H9 (cell line): Measurements from ENCODE around the gene TUBA4A. TPM values are rescaled to one million over a fixed set of nuclear protein-coding genes. Genes with fewer than 3 reads are reported as not detected.
A peak's percentile ranks its signal among the peaks of the same experiment; 100 is the strongest.

Experiments used
- DNase-seq: peaks from one replicate; pipeline ENCODE4 v3.0.0-alpha.2; 2017
- H2AFZ ChIP-seq: one replicate; pipeline ENCODE4 v1.6.1; 2013; ENCODE audit warnings: mild to moderate bottlenecking, low read length, control low read depth, moderate library complexity
- H2AK5ac ChIP-seq: 2 replicates; pipeline ENCODE4 v1.6.1; 2013; ENCODE audit warnings: low read length, control low read depth, mixed read lengths; ENCODE audit not compliant: insufficient read length
- H2BK120ac ChIP-seq: one replicate; pipeline ENCODE4 v1.6.1; 2013; ENCODE audit warnings: low read depth, mild to moderate bottlenecking, low read length, control low read depth, inconsistent platforms; ENCODE audit not compliant: poor library complexity, severe bottlenecking
- H2BK12ac ChIP-seq: 2 replicates; pipeline ENCODE4 v1.6.1; 2013; ENCODE audit warnings: low read length, control low read depth, mixed read lengths, low read depth; ENCODE audit not compliant: insufficient read length
- H2BK15ac ChIP-seq: 2 replicates; pipeline ENCODE4 v1.6.1; 2013; ENCODE audit warnings: low read depth, low read length, control low read depth
- H2BK20ac ChIP-seq: one replicate; pipeline ENCODE4 v1.6.1; 2013; ENCODE audit warnings: low read depth, mild to moderate bottlenecking, low read length, control low read depth, inconsistent platforms; ENCODE audit not compliant: poor library complexity, severe bottlenecking
- H2BK5ac ChIP-seq: 2 replicates; pipeline ENCODE4 v1.6.1; 2013; ENCODE audit warnings: low read length, control low read depth, mixed read lengths; ENCODE audit not compliant: insufficient read length
- H3K14ac ChIP-seq: 2 replicates; pipeline ENCODE4 v1.6.1; 2013; ENCODE audit warnings: low read length, control low read depth; ENCODE audit not compliant: insufficient read depth
- H3K18ac ChIP-seq: 2 replicates; pipeline ENCODE4 v1.6.1; 2013; ENCODE audit warnings: low read depth, mild to moderate bottlenecking, mixed read lengths, low read length, control low read depth; ENCODE audit not compliant: insufficient read length
- H3K23ac ChIP-seq: 2 replicates; pipeline ENCODE4 v1.6.1; 2013; ENCODE audit warnings: low read length, control low read depth, mixed read lengths, low read depth; ENCODE audit not compliant: insufficient read length
- H3K23me2 ChIP-seq: 2 replicates; pipeline ENCODE4 v1.6.1; 2013; ENCODE audit warnings: low read depth, mild to moderate bottlenecking, mixed read lengths, low read length, control low read depth; ENCODE audit not compliant: insufficient read length, poor library complexity, severe bottlenecking
- H3K27ac ChIP-seq: 2 replicates; pipeline ENCODE4 v1.5.1; 2013; ENCODE audit warnings: low read length, control low read depth, mixed read lengths, low read depth; ENCODE audit not compliant: insufficient read length
- H3K27me3 ChIP-seq: 2 replicates; pipeline ENCODE4 v1.6.1; 2013; ENCODE audit warnings: low read length, control low read depth, inconsistent platforms; ENCODE audit not compliant: insufficient read depth
- H3K4ac ChIP-seq: 2 replicates; pipeline ENCODE4 v1.6.1; 2013; ENCODE audit warnings: low read depth, mild to moderate bottlenecking, control low read depth, inconsistent platforms, low read length, moderate library complexity
- H3K4me1 ChIP-seq: 2 replicates; pipeline ENCODE4 v1.6.1; 2013; ENCODE audit warnings: low read length, control low read depth, inconsistent platforms; ENCODE audit not compliant: insufficient read depth
- H3K4me2 ChIP-seq: 2 replicates; pipeline ENCODE4 v1.6.1; 2013; ENCODE audit warnings: low read length, control low read depth, mixed read lengths; ENCODE audit not compliant: insufficient read length, insufficient read depth
- H3K56ac ChIP-seq: 2 replicates; pipeline ENCODE4 v1.6.1; 2013; ENCODE audit warnings: low read depth, mild to moderate bottlenecking, mixed read lengths, low read length, control low read depth; ENCODE audit not compliant: insufficient read length
- H3K79me1 ChIP-seq: 2 replicates; pipeline ENCODE4 v1.6.1; 2013; ENCODE audit warnings: low read depth, mild to moderate bottlenecking, moderate library complexity, low read length, control low read depth, inconsistent platforms; ENCODE audit not compliant: insufficient read depth, poor library complexity, severe bottlenecking
- H3K79me2 ChIP-seq: 2 replicates; pipeline ENCODE4 v1.6.1; 2013; ENCODE audit warnings: low read length, control low read depth, inconsistent platforms; ENCODE audit not compliant: insufficient read depth
- H3K9ac ChIP-seq: 2 replicates; pipeline ENCODE4 v1.6.1; 2013; ENCODE audit warnings: low read length, control low read depth, mixed read lengths; ENCODE audit not compliant: insufficient read length; ENCODE audit errors: extremely low read depth
- H3K9me3 ChIP-seq: one replicate; pipeline ENCODE4 v1.6.1; 2013; ENCODE audit warnings: low read depth, low read length, inconsistent platforms; ENCODE audit not compliant: control insufficient read depth
- H3T11ph ChIP-seq: one replicate; pipeline ENCODE4 v1.6.1; 2013; ENCODE audit warnings: mild to moderate bottlenecking, low read length, control low read depth, inconsistent platforms
- H4K20me1 ChIP-seq: one replicate; pipeline ENCODE4 v1.6.1; 2013; ENCODE audit not compliant: control insufficient read depth, insufficient read length, insufficient read depth
- H4K5ac ChIP-seq: 2 replicates; pipeline ENCODE4 v1.6.1; 2013; ENCODE audit warnings: low read depth, mild to moderate bottlenecking, mixed read lengths, low read length, control low read depth; ENCODE audit not compliant: insufficient read length
- H4K8ac ChIP-seq: replicated peaks from 2 replicates; pipeline ENCODE4 v1.6.1; 2013; ENCODE audit warnings: low read length, control low read depth, mixed read lengths, low read depth; ENCODE audit not compliant: insufficient read length
- H4K91ac ChIP-seq: 2 replicates; pipeline ENCODE4 v1.6.1; 2013; ENCODE audit warnings: low read depth, mild to moderate bottlenecking, moderate library complexity, mixed read lengths, low read length, control low read depth; ENCODE audit not compliant: insufficient read length
- H3K27ac Mint-ChIP-seq, 3 experiments: 2 replicates in 2 of 3; 3 replicates in 1 of 3; pipeline ENCODE4 v1.8.0; 2020 to 2021; ENCODE audit warnings: mixed read lengths in 3 of 3, mild to moderate bottlenecking in 1 of 3, moderate library complexity in 1 of 3
- H3K27me3 Mint-ChIP-seq: 2 replicates; pipeline ENCODE4 v1.8.0; 2021; ENCODE audit warnings: low read depth, mild to moderate bottlenecking, moderate library complexity, mixed read lengths
- H3K36me3 Mint-ChIP-seq, 3 experiments: 2 replicates in 2 of 3; 3 replicates in 1 of 3; pipeline ENCODE4 v1.8.0; 2020 to 2021; ENCODE audit warnings: low read depth in 3 of 3, mixed read lengths in 3 of 3; ENCODE audit not compliant: insufficient read depth in 1 of 3
- H3K4me1 Mint-ChIP-seq, 2 experiments: 2 replicates each; pipeline ENCODE4 v1.8.0; 2020; ENCODE audit warnings: mixed read lengths in 2 of 2
- H3K4me3 Mint-ChIP-seq, 2 experiments: 2 replicates in 1 of 2; 3 replicates in 1 of 2; pipeline ENCODE4 v1.8.0; 2020 to 2021; ENCODE audit warnings: mild to moderate bottlenecking in 2 of 2, mixed read lengths in 2 of 2, moderate library complexity in 1 of 2
- H3K9me3 Mint-ChIP-seq, 2 experiments: 2 replicates in 1 of 2; 3 replicates in 1 of 2; pipeline ENCODE4 v1.8.0; 2020; ENCODE audit warnings: mild to moderate bottlenecking in 2 of 2, mixed read lengths in 2 of 2, moderate library complexity in 1 of 2
- WGBS: extraction: QIAGEN DNeasy Blood & Tissue Kit; methylation state at CpG from one replicate; pipeline ENCODE4 v1.1.7; 2013; ENCODE audit warnings: missing lambda C conversion rate, low lambda C conversion rate, mixed read lengths; ENCODE audit not compliant: insufficient read length; ENCODE audit errors: extremely low coverage; 5-methylcytosine and 5-hydroxymethylcytosine counted together
- total RNA-seq: library from RNA; stranded (reverse); gene quantifications from 2 replicates; pipeline ENCODE4 v1.2.1, GENCODE V29; 2021
- TF ChIP-seq, protein P1 (sequence below): fragments of 200-600 bp; sonication (generic); conservative IDR thresholded peaks from 3 replicates; pipeline ENCODE4 v1.8.0; 2021; ENCODE audit warnings: antibody characterized with exemption, mild to moderate bottlenecking

Gene TUBA4A
- total RNA-seq, 1 experiment from 2014 or later, result 25.5 TPM

- H3K4ac ChIP-seq, result no peak overlapping the region
- H2BK12ac ChIP-seq, result no peak overlapping the region
- no peak overlapping the region for H3K18ac ChIP-seq
- no peak for DNase-seq
- no peak overlapping the region for H3K56ac ChIP-seq
- Mint-ChIP-seq H3K4me3 (peak overlapping the region; percentile 77 to 89), H3K27me3 (peaks cover 2% of the 10 kb centered on the region), H3K4me1 (peaks cover 28 to 31% of the 10 kb centered on the region in 2 experiments), H3K27ac (peak overlapping the region in 2 of 3 experiments; percentile 89 to 93; a peak in 4 of 7 replicates), H3K9me3 (no peaks in the 10 kb centered on the region), H3K36me3 (peaks cover 4 to 30% (median 14%) of the 10 kb centered on the region in 3 experiments; a peak in 6 of 7 replicates)
- no peak overlapping the region for H4K8ac ChIP-seq
- no peak overlapping the region for H2BK20ac ChIP-seq
- H2BK5ac ChIP-seq, result no peak overlapping the region
- H3K23me2 ChIP-seq, result peaks cover 12% of the 10 kb centered on the region
- no peak overlapping the region for H3T11ph ChIP-seq
- H3K14ac ChIP-seq, result peak overlapping the region; percentile 79; the same call in 1 of the 2 replicates
- no CpG with 5 or more reads among the region's 12 CpGs for WGBS
- H3K79me1 ChIP-seq, result no peaks in the 10 kb centered on the region
- peak overlapping the region; percentile 54 for H3K9ac ChIP-seq
- H2AFZ ChIP-seq, result no peak overlapping the region
- H4K91ac ChIP-seq, result no peak overlapping the region
- no peak overlapping the region for H4K5ac ChIP-seq
- no peaks in the 10 kb centered on the region for H3K9me3 ChIP-seq
- H3K4me2 ChIP-seq, result peak overlapping the region; percentile 96
- H3K27me3 ChIP-seq, result no peaks in the 10 kb centered on the region
- H3K23ac ChIP-seq, result no peak overlapping the region
- H3K27ac ChIP-seq, result no peak overlapping the region
- no peak overlapping the region for H2BK120ac ChIP-seq
- TF ChIP-seq, protein P1, sequence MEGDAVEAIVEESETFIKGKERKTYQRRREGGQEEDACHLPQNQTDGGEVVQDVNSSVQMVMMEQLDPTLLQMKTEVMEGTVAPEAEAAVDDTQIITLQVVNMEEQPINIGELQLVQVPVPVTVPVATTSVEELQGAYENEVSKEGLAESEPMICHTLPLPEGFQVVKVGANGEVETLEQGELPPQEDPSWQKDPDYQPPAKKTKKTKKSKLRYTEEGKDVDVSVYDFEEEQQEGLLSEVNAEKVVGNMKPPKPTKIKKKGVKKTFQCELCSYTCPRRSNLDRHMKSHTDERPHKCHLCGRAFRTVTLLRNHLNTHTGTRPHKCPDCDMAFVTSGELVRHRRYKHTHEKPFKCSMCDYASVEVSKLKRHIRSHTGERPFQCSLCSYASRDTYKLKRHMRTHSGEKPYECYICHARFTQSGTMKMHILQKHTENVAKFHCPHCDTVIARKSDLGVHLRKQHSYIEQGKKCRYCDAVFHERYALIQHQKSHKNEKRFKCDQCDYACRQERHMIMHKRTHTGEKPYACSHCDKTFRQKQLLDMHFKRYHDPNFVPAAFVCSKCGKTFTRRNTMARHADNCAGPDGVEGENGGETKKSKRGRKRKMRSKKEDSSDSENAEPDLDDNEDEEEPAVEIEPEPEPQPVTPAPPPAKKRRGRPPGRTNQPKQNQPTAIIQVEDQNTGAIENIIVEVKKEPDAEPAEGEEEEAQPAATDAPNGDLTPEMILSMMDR, result no peak
- no peaks in the 10 kb centered on the region for H4K20me1 ChIP-seq
- peak overlapping the region; percentile 3 for H2AK5ac ChIP-seq
- H2BK15ac ChIP-seq, result no peak overlapping the region; the same call in 1 of the 2 replicates
- no peaks in the 10 kb centered on the region for H3K79me2 ChIP-seq
- no peaks in the 10 kb centered on the region; the same call in 1 of the 2 replicates for H3K4me1 ChIP-seq
These were observed 26.3 kb upstream of the TUBA4A start for GRCh38 chr2:219279916-219280516.
